Subcutaneous adipose tissue (tissue), 4 donors: ENCODE measurements around the gene CHST1. TPM values are rescaled to one million over a fixed set of nuclear protein-coding genes. Genes with fewer than 3 reads are reported as not detected.

Experiments used
- CTCF ChIP-seq: fragments of 450-650 bp; IDR thresholded peaks from one replicate; pipeline ENCODE4 v1.5.1; 2016; ENCODE audit warnings: low read depth, mild to moderate bottlenecking, control low read depth, antibody characterized with exemption, moderate library complexity
- total RNA-seq, 4 donors: library from RNA; depleted of rRNA; stranded (reverse); fragments of >200 nt; gene quantifications; one replicate each; pipeline ENCODE4 v1.1.0, GENCODE V29; 2016

Gene CHST1
- total RNA-seq, 4 donors from 2014 or later = 0.98 to 2.2 (median 1.2) TPM

GRCh38 chr11:45635907-45636306 is 29.5 kb downstream of the CHST1 start:
- TF ChIP-seq CTCF = no peak

GRCh38 chr11:45625611-45626010 is 39.8 kb downstream of the CHST1 start:
- TF ChIP-seq CTCF = no peak

DNA sequence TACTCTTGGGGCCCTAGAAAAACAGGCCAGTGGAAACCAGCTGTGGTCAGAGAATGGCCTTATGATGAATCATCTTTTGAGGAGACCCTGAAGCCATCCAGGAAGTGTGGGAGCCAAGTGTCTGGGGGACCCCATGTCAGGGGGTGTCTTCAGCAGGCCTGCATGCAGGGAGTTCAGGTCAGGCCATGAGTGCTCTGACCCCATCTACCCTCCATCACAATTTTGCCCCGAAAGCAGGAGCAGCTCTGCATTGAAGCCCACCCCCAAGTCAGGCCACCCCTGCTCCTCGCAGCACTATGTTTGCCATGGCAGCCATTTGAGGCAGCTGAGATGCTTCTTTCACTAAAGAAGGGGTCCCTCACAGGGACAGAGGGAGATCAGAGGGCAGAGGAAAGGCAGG is 41.3 kb downstream of the CHST1 start:
- no peak for TF ChIP-seq CTCF

DNA sequence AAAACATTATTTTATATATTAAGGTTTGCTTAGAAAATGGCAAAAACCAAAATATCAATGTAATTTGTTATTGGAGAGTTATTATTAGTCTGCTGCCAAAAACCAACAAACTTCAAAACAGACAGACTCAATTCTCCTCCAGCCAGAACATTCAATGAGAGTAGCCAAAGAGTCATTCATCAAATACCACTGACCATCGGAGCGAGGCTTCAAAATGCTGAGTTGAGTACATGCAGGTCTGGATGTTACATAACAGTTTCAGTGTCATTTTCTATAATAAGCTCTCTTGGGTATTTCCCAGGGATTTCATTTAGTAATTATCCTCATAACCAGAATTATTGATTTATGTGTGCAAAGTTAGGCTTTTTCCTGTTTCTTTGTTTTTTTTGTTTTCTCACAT is 42.6 kb downstream of the CHST1 start:
- no peak for TF ChIP-seq CTCF

DNA sequence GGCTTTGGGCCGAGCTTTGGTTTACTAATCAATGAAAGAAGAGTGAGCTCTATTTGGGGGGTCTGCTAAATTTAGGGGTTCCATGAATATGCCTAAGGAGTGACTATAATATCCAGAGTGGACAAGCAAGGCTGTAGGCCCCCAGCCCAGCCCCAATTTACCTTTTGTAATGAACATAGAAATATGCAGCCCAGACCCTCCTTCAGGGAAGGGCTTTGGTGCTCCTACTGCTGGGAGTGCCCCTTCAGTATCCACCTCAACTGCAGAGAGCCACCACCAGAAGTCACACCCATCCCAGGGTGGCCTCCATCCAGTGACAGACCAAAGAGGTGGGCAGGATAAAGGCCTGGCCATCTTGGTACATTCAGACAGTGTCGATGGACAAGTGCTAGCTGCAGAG is 43.1 kb downstream of the CHST1 start:
- no peak for TF ChIP-seq CTCF

DNA sequence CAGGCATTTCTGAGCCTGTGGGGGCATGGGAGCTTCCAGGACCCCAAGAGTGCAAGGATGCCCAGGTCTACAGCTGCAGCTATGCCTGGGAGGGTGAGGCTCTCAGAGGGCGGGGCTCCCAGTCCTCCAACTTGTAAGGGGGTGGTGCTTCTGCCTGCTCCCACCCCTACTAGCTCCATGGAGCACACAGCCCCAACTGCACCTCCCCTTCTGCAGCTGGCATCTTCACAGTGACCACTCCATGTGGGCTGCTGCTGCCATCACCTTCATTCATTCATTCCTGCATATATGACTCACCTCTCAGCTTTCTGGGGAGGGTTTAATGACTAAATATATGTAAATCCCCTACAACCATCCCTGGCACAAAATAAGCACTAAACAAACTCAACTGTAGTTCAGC is 43.8 kb downstream of the CHST1 start:
- no peak for TF ChIP-seq CTCF

GRCh38 chr11:45620243-45620642 is 45.2 kb downstream of the CHST1 start:
- no peak for TF ChIP-seq CTCF
